ENCODE results near the gene RIMBP2. TPM values are rescaled to one million over a fixed set of nuclear protein-coding genes. Genes with fewer than 3 reads are reported as not detected.

Gene RIMBP2
- total and polyA plus RNA-seq, 3 experiments from 2014 or later, result not detected

DNA sequence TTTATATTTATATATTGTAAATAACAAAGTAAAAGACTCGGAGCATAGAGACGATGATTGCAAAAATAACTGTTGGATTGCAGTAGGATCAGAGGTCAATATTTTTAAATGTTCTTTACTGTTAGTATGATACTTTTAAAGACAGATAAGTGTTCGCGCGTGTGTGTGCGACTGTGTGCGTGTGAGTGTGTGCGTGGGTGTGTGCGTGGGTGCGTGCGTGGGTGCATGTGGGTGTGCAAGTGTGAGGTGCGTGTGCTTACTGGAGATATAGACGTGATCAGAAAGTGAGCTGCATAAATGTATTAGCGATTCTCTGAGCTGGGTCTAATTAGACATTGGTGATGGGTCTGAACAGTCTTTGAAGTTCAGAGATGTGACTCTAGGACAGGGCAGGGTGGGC lies 142.9 kb downstream of the RIMBP2 start:
- Mint-ChIP-seq H3K4me3 (no peak overlapping the region), H3K27me3 (peaks cover 0 to 5% of the 10 kb centered on the region in 2 donors), H3K4me1 (no peaks in the 10 kb centered on the region), H3K36me3 (no peaks in the 10 kb centered on the region), H3K9me3 (peaks cover 0 to 8% (median 0%) of the 10 kb centered on the region in 5 donors), H3K27ac (no peak overlapping the region)
- no peak overlapping the region for H3K4me3 ChIP-seq (ENCODE audit: low read length)
- POLR2A ChIA-PET, result no interaction called here
- H3K27ac ChIP-seq (ENCODE audit: low read depth, low read length), result no peak overlapping the region
- no peaks in the 10 kb centered on the region for H3K4me1 ChIP-seq (ENCODE audit: insufficient read depth, low read length)
- DNase-seq, result no peak
- no peaks in the 10 kb centered on the region for H3K36me3 ChIP-seq (ENCODE audit: insufficient read depth, low read length)
- H3K9me3 ChIP-seq (ENCODE audit: low read length), result no peaks in the 10 kb centered on the region
- H3K27me3 ChIP-seq (ENCODE audit: insufficient read depth, low read length, poor library complexity, severe bottlenecking), result no peaks in the 10 kb centered on the region
- CTCF ChIA-PET, result no interaction called here

DNA sequence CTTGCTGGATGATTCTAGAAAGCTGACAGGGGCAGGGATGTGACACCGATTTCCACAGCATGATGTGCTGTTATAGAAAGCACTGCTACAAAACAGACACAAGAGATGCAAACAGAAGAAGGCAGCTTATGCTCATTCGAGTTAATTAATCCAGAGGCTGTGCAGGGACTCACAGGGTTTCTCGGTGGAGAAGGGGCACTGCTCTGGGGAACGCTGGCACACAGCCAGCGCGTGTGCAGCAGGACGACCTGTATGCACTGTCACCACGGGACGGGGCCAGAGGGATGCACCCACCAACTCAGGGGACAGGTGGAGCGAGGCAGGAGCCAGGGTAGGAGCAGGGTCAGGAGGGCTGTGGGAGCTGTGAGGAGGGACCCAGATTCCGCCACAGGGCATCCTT lies 143.5 kb downstream of the RIMBP2 start:
- peaks cover 0 to 8% (median 0%) of the 10 kb centered on the region in 5 donors for H3K9me3 Mint-ChIP-seq
- ChIA-PET CTCF (no interaction called here), POLR2A (no interaction called here)
- peaks cover 0 to 5% of the 10 kb centered on the region in 2 donors for H3K27me3 Mint-ChIP-seq
- Histone ChIP-seq H3K9me3 (ENCODE audit: low read length) (no peaks in the 10 kb centered on the region), H3K27me3 (ENCODE audit: insufficient read depth, low read length, poor library complexity, severe bottlenecking) (no peaks in the 10 kb centered on the region), H3K4me3 (ENCODE audit: low read length) (no peak overlapping the region), H3K27ac (ENCODE audit: low read depth, low read length) (no peak overlapping the region), H3K36me3 (ENCODE audit: insufficient read depth, low read length) (no peaks in the 10 kb centered on the region), H3K4me1 (ENCODE audit: insufficient read depth, low read length) (no peaks in the 10 kb centered on the region)
- H3K27ac Mint-ChIP-seq, result no peak overlapping the region
- no peaks in the 10 kb centered on the region for H3K36me3 Mint-ChIP-seq
- no peak overlapping the region for H3K4me3 Mint-ChIP-seq
- H3K4me1 Mint-ChIP-seq, result no peaks in the 10 kb centered on the region
- no peak for DNase-seq

DNA sequence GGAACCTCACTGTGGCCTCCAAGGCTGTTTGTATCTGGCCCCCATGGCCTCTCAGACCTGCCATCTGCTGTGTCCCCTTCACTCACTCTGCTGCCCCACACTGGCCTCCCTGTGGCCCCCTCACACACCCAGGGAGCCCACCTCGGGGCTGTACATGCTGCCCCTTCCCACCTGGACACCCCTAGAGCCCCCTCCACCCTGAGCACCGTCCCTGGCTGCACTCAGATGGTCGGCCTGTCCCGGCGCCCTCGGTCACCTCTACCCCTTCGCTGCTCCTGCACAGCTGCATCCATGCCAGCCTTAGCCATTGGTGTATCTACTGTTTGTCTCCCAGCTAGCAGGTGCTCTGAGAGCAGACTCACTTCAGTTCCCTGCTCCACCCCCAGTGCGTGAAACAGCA lies 144.4 kb downstream of the RIMBP2 start:
- H3K27ac ChIP-seq (ENCODE audit: low read depth, low read length), result no peak overlapping the region
- no peaks in the 10 kb centered on the region for H3K27me3 ChIP-seq (ENCODE audit: insufficient read depth, low read length, poor library complexity, severe bottlenecking)
- Mint-ChIP-seq H3K27me3 (peaks cover 0 to 5% of the 10 kb centered on the region in 2 donors), H3K9me3 (peaks cover 0 to 10% (median 0%) of the 10 kb centered on the region in 5 donors), H3K27ac (no peak overlapping the region), H3K36me3 (no peaks in the 10 kb centered on the region), H3K4me3 (no peak overlapping the region), H3K4me1 (no peaks in the 10 kb centered on the region)
- no peaks in the 10 kb centered on the region for H3K36me3 ChIP-seq (ENCODE audit: insufficient read depth, low read length)
- H3K4me3 ChIP-seq (ENCODE audit: low read length), result no peak overlapping the region
- ChIA-PET POLR2A (no interaction called here), CTCF (no interaction called here)
- DNase-seq, result no peak
- H3K4me1 ChIP-seq (ENCODE audit: insufficient read depth, low read length), result no peaks in the 10 kb centered on the region
- no peaks in the 10 kb centered on the region for H3K9me3 ChIP-seq (ENCODE audit: low read length)

DNA sequence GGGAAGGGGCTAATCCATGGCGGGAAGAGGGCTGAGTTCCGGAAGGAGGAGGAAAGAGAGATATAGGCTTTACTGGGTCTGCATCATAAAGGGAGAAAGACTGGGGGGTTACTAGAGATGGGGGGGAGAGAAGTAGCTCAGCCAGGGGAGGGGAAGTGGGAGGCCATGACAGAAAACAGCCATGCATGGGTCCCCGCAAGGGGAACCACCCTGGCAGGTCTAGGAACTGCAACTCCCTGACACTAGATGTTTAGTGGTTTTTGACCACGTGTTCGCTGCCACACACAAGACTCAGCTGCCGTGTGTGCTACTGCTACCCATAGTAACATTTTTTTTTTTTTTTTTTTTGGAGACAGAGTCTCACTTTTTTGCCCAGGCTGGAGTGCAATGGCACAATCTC lies 145.0 kb downstream of the RIMBP2 start:
- H3K36me3 Mint-ChIP-seq, result no peaks in the 10 kb centered on the region
- H3K4me1 Mint-ChIP-seq, result no peaks in the 10 kb centered on the region
- H3K27me3 ChIP-seq (ENCODE audit: insufficient read depth, low read length, poor library complexity, severe bottlenecking), result no peaks in the 10 kb centered on the region
- H3K27me3 Mint-ChIP-seq, result peaks cover 0 to 5% of the 10 kb centered on the region in 2 donors
- peaks cover 0 to 11% (median under 1%) of the 10 kb centered on the region in 5 donors for H3K9me3 Mint-ChIP-seq
- no peaks in the 10 kb centered on the region for H3K36me3 ChIP-seq (ENCODE audit: insufficient read depth, low read length)
- no peak overlapping the region for H3K27ac Mint-ChIP-seq
- no peak for DNase-seq
- no peak overlapping the region for H3K4me3 ChIP-seq (ENCODE audit: low read length)
- H3K9me3 ChIP-seq (ENCODE audit: low read length), result no peaks in the 10 kb centered on the region
- H3K4me3 Mint-ChIP-seq, result no peak overlapping the region
- no peak overlapping the region for H3K27ac ChIP-seq (ENCODE audit: low read depth, low read length)
- POLR2A ChIA-PET, result no interaction called here
- no peaks in the 10 kb centered on the region for H3K4me1 ChIP-seq (ENCODE audit: insufficient read depth, low read length)
- CTCF ChIA-PET, result no interaction called here

DNA sequence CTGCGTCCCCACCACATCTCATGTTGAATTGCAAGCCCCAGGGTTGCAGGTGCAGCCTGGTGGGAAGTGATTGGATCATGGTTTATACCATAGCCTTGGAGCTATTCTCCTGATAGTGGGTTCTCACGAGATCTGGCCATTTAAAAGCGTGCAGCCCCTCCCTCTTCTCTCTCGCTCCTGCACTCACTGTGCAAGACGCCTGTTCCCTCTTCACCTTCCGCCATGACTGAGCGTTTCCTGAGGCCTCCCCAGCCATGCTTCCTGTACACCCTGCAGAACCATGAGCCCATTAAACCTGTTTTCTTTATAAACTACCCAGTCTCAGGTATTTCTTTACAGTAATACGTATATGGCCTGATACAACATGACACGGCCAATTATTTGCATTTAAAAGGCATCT lies 146.6 kb downstream of the RIMBP2 start:
- Histone ChIP-seq H3K9me3 (ENCODE audit: low read length) (no peaks in the 10 kb centered on the region), H3K27me3 (ENCODE audit: insufficient read depth, low read length, poor library complexity, severe bottlenecking) (no peaks in the 10 kb centered on the region), H3K36me3 (ENCODE audit: insufficient read depth, low read length) (no peaks in the 10 kb centered on the region), H3K4me3 (ENCODE audit: low read length) (no peak overlapping the region), H3K4me1 (ENCODE audit: insufficient read depth, low read length) (no peaks in the 10 kb centered on the region), H3K27ac (ENCODE audit: low read depth, low read length) (no peak overlapping the region)
- ChIA-PET POLR2A (no interaction called here), CTCF (no interaction called here)
- Mint-ChIP-seq H3K27me3 (peaks cover 0 to 5% of the 10 kb centered on the region in 2 donors), H3K9me3 (peaks cover 0 to 9% (median 6%) of the 10 kb centered on the region in 5 donors), H3K4me3 (no peak overlapping the region), H3K36me3 (no peaks in the 10 kb centered on the region), H3K4me1 (no peaks in the 10 kb centered on the region), H3K27ac (no peak overlapping the region)
- DNase-seq, result no peak

DNA sequence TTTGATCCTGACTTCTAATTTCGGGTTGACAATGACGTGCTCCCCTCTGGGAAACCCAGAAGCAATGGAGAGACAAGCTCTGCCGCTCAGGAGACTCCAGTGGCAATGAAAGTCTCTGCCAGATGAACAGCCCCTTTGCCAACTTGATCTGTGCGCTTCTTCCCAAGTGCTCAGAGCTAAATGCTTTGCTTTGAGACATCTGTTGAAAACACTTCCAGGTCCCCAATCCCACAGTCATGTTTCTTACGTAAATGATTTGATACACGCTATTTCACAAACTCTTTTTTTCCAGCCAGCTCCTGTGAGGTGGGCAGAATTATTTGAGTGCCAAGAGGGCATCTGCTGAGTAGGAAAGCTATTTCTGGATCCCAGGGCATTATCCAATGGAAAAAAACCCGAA lies 147.6 kb downstream of the RIMBP2 start:
- Histone ChIP-seq H3K27ac (ENCODE audit: low read depth, low read length) (no peak overlapping the region), H3K36me3 (ENCODE audit: insufficient read depth, low read length) (no peaks in the 10 kb centered on the region), H3K4me1 (ENCODE audit: insufficient read depth, low read length) (no peaks in the 10 kb centered on the region), H3K4me3 (ENCODE audit: low read length) (no peak overlapping the region), H3K27me3 (ENCODE audit: insufficient read depth, low read length, poor library complexity, severe bottlenecking) (no peaks in the 10 kb centered on the region), H3K9me3 (ENCODE audit: low read length) (no peaks in the 10 kb centered on the region)
- Mint-ChIP-seq H3K27me3 (peaks cover 0 to 5% of the 10 kb centered on the region in 2 donors), H3K27ac (no peak overlapping the region), H3K36me3 (no peaks in the 10 kb centered on the region), H3K4me1 (no peaks in the 10 kb centered on the region), H3K9me3 (peaks cover 2 to 12% (median 8%) of the 10 kb centered on the region in 5 donors), H3K4me3 (no peak overlapping the region)
- DNase-seq, result no peak
- ChIA-PET POLR2A (no interaction called here), CTCF (no interaction called here)

DNA sequence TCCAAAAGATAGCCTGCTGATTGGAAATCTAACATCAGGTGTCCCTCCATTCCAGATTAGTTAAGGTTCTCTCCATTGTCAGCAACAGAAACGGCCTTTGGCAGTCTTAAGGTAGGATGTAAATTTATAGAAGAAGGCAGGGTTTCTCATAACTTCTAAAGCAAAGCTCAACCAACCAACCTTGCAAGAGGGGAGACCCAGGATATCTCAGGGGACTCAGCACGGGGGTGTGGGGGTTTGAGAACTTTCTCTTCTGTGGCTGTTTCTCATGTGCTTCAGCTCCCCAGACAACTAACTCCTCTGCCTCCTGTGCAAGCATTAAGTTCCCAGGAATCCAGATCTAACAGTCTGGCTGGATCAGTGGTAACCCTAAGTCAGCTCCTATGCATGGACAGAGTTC lies 148.1 kb downstream of the RIMBP2 start:
- Mint-ChIP-seq H3K4me1 (no peaks in the 10 kb centered on the region), H3K9me3 (peaks cover 2 to 12% (median 5%) of the 10 kb centered on the region in 5 donors), H3K27ac (no peak overlapping the region), H3K4me3 (no peak overlapping the region), H3K36me3 (no peaks in the 10 kb centered on the region), H3K27me3 (peaks cover 0 to 5% of the 10 kb centered on the region in 2 donors)
- Histone ChIP-seq H3K4me3 (ENCODE audit: low read length) (no peak overlapping the region), H3K9me3 (ENCODE audit: low read length) (no peaks in the 10 kb centered on the region), H3K27ac (ENCODE audit: low read depth, low read length) (no peak overlapping the region), H3K4me1 (ENCODE audit: insufficient read depth, low read length) (no peaks in the 10 kb centered on the region), H3K36me3 (ENCODE audit: insufficient read depth, low read length) (no peaks in the 10 kb centered on the region), H3K27me3 (ENCODE audit: insufficient read depth, low read length, poor library complexity, severe bottlenecking) (no peaks in the 10 kb centered on the region)
- DNase-seq, result no peak
- ChIA-PET POLR2A (no interaction called here), CTCF (no interaction called here)

DNA sequence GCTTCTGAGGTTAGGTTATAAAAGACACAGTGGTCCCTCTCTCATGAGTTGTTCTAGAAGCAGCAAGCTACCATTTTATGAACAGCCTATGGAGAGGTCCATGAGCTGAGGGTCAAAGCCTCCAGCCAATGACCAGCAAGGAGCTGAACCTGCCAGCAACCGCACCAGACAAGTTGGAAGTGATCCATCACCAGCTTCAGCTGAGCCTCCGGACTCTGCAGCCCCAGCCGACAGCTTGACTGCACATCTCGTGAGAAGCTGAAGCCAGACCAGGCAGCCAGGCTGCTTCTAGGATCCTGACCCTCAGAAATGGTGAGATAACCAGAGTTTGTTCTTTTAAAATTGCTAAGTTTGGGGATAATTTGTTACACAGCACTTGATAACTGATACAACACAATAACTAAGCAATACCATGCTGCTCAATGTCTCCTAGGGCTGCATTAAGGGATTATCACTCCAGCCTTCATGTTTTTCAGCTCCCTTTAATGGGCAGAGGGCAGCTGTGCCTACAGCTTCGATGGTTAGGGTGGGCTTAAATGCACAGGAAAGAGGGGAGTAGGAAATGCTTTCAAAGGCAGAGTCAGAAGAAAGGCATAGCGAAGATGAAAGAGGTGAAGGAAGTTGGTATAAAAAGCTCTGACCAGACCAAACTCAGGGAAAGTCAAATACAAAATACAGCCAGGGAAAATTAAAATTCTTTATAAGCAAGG lies 149.5 kb downstream of the RIMBP2 start:
- DNase-seq, result no peak

More for the DNA sequence above, 149.5 kb downstream of the RIMBP2 start:
- H3K36me3 Mint-ChIP-seq, result no peaks in the 10 kb centered on the region
- ChIA-PET CTCF (no interaction called here), POLR2A (no interaction called here)
- no peak overlapping the region for H3K27ac Mint-ChIP-seq
- no peak overlapping the region for H3K27ac ChIP-seq (ENCODE audit: low read depth, low read length)
- no peaks in the 10 kb centered on the region for H3K36me3 ChIP-seq (ENCODE audit: insufficient read depth, low read length)
- no peak overlapping the region for H3K4me3 ChIP-seq (ENCODE audit: low read length)
- no peaks in the 10 kb centered on the region for H3K9me3 ChIP-seq (ENCODE audit: low read length)
- H3K27me3 ChIP-seq (ENCODE audit: insufficient read depth, low read length, poor library complexity, severe bottlenecking), result no peaks in the 10 kb centered on the region
- H3K4me1 ChIP-seq (ENCODE audit: insufficient read depth, low read length), result no peaks in the 10 kb centered on the region
- peaks cover 2 to 12% (median 5%) of the 10 kb centered on the region in 5 donors for H3K9me3 Mint-ChIP-seq
- peaks cover 0 to 5% of the 10 kb centered on the region in 2 donors for H3K27me3 Mint-ChIP-seq
- no peak overlapping the region for H3K4me3 Mint-ChIP-seq
- H3K4me1 Mint-ChIP-seq, result no peaks in the 10 kb centered on the region

Measured in CD8-positive, alpha-beta memory T cell (primary cell).